ENCODE results near the gene MGLL. TPM values are rescaled to one million over a fixed set of nuclear protein-coding genes. Genes with fewer than 3 reads are reported as not detected.

Gene MGLL
- total RNA-seq, 4 donors from 2014 or later = 58.9 to 129 (median 96.3) TPM

DNA sequence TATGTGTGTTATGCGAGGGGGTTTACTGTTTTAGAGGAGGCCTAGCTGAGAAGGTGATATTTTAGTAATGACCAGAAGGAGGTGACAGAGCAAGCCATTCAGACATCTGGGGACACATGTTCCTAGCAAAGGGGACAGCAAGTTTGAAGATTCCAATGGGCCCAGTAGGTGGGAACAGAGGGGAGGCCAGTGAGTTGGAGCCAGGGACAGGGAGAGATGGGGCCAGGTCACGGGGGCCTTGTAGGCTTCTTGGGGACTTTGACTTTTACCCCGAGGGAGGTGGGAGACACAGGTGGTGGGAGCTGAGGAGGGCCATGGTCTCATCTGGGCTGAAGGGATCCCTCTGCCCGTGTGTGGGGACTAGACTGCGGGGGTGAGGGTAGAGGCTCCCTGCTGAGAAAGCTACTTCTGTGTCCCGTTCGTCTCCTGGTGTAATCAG is 72.5 kb downstream of the MGLL start:
- TF ChIP-seq CTCF (IDR thresholded peaks at IDR 0.05) = no peak
- DNase-seq (ENCODE audit: low spot score) (no peak), ATAC-seq (ENCODE audit: low FRiP score) (no peak)

GRCh38 chr3:127749361-127749760 is 73.0 kb downstream of the MGLL start:
- ATAC-seq (ENCODE audit: low FRiP score) (no peak), DNase-seq (ENCODE audit: low spot score) (no peak)
- no peak for TF ChIP-seq CTCF (IDR thresholded peaks at IDR 0.05)

- no peak for TF ChIP-seq CTCF (IDR thresholded peaks at IDR 0.05)
- ATAC-seq (ENCODE audit: low FRiP score) (no peak), DNase-seq (ENCODE audit: low spot score) (no peak)
Measured at GRCh38 chr3:127748754-127749327, 73.5 kb downstream of the MGLL start.

- DNase-seq (ENCODE audit: low spot score) = no peak
- no peak for TF ChIP-seq CTCF (IDR thresholded peaks at IDR 0.05)
- peak; percentile 79 for ATAC-seq (ENCODE audit: low FRiP score)
Measured at GRCh38 chr3:127747751-127748521, 74.4 kb downstream of the MGLL start.

- DNase-seq (ENCODE audit: low spot score) = no peak
- no peak for TF ChIP-seq CTCF (IDR thresholded peaks at IDR 0.05)
- ATAC-seq (ENCODE audit: low FRiP score) = no peak
Measured at GRCh38 chr3:127747066-127747465, 75.2 kb downstream of the MGLL start.

- DNase-seq (ENCODE audit: low spot score) = no peak
- no peak for TF ChIP-seq CTCF (IDR thresholded peaks at IDR 0.05)
- ATAC-seq (ENCODE audit: low FRiP score) = no peak
Measured at GRCh38 chr3:127746400-127747057, 75.8 kb downstream of the MGLL start.
